A549 (cell line): ENCODE measurements around the gene CPSF6.

Source experiments
- CEBPB ChIP-seq, 2 experiments: fragments of >200 bp in 1 of 2; sonication (Bioruptor Twin) in 1 of 2; formaldehyde crosslinking in 1 of 2; IDR thresholded peaks; 2 replicates each; pipeline ENCODE4 v1.6.1; 2012 to 2016
- CHD2 ChIP-seq: fragments of 150-350 bp; IDR thresholded peaks from 2 replicates; pipeline ENCODE4 v1.6.1; 2014; ENCODE audit warnings: low read length; ENCODE audit not compliant: partially characterized antibody
- MAFK ChIP-seq: fragments of 450-650 bp; IDR thresholded peaks from 2 replicates; pipeline ENCODE4 v1.6.1; 2014; ENCODE audit not compliant: partially characterized antibody
- POLR2A ChIP-seq: IDR thresholded peaks from 2 replicates; pipeline ENCODE4 v1.6.1; 2012; ENCODE audit warnings: mild to moderate bottlenecking, low read length
- RNF2 ChIP-seq: fragments of 200-600 bp; sonication (generic); IDR thresholded peaks from 2 replicates; pipeline ENCODE4 v1.6.1; 2016; ENCODE audit warnings: low read depth, mild to moderate bottlenecking, antibody characterized with exemption, moderate library complexity, borderline replicate concordance
- SMC3 ChIP-seq: fragments of >200 bp; sonication (Bioruptor Twin); formaldehyde crosslinking; IDR thresholded peaks from 3 replicates; pipeline ENCODE4 v1.6.1; 2018; ENCODE audit warnings: inconsistent platforms

GRCh38 chr12:69291278-69291593 lies 51.9 kb downstream of the CPSF6 start:
- no peak for TF ChIP-seq RNF2
- TF ChIP-seq CHD2, result no peak
- no peak for TF ChIP-seq CEBPB (IDR thresholded peaks at IDR 0.05)
- TF ChIP-seq MAFK, result no peak
- TF ChIP-seq SMC3, result no peak; the same call in 2 of the 3 replicates
- TF ChIP-seq POLR2A, result no peak
